CD4-positive, alpha-beta T cell treated with Interleukin-10 for 1 hour (primary cell): ENCODE data around the gene SOX6.
"Not testable (repeated sequence)": the region's sequence is repeated elsewhere in the genome, so short reads cannot be mapped to it uniquely, and the experiment has no call there.

ENCODE experiments used
- DNase-seq: peaks from one replicate; pipeline ENCODE4 v3.0.0-alpha.2; 2020

The SOX6 gene

DNA sequence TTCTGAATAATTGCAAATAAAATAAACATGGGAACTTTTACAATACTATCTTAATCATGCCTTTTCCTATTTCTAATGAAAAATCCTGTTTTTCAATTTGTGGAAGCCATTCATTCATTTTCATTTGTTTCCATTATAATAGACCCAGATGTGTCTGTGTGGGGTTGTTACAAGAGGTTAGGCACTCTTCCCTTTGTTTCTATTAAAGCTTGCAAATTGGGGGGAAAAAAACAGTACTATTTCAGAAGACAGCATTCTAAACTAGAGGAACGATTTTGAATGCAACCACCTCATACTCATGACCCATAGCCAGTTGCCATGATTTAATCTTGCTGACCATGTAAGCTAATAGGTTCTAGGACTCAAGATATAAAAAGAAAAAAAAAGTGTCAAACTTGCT lies 175.5 kb downstream of the SOX6 start:
- no peak for DNase-seq

DNA sequence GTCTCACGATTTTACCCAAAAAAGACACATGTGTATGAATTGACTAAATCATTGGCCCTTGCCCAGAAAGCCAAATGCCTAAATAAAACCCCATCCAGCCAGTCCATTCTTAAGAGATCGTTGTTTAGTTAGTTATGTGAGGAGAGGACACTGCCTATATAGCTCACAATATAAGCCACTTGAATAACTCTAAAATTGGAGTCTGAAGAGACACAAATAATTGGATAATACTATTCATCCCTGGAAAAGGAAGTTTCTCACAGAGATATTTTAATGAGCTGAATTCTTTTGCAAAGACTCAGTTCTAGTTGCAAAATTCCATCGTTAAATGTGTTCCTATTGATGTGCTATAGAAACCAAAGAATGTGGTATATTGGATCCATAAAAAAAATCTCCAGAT lies 176.7 kb downstream of the SOX6 start:
- DNase-seq, result no peak

DNA sequence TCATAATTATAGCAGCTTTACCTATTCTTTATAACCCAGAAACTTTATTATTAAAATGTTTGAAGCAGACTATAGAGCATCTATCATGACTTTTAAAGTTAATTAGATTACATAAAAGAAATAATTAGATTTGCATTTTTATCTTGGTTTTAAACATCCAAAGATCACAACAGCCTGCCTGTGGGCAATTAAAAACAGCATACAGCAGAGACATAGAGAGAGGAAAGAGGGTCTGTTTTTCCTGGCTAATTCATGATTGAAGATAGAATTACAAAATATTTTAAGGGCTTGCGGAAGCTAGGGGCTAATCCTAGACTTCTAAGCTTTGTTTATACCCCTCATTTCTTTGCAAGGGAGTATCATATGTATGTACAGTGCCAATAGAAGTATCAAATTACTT lies 178.1 kb downstream of the SOX6 start:
- DNase-seq, result no peak

DNA sequence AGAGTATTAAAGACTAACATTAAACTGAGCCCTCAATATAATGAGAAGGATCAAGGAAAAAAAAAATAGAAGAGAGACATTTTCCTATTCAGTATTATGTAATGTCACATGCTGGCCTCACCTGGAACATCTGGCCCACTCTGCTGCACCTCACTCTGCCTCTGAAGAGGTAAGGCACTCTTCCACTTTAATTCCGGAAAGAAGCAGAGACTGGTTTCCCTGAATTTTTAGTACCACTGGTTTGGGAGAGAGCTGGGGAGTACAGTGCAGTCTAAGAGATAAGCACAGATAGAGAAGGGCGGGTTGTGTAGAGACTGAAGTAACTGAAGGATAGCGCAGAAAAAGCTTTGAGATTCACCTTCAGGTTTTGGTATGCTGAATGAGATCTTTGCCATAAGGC lies 178.7 kb downstream of the SOX6 start:
- no peak for DNase-seq

DNA sequence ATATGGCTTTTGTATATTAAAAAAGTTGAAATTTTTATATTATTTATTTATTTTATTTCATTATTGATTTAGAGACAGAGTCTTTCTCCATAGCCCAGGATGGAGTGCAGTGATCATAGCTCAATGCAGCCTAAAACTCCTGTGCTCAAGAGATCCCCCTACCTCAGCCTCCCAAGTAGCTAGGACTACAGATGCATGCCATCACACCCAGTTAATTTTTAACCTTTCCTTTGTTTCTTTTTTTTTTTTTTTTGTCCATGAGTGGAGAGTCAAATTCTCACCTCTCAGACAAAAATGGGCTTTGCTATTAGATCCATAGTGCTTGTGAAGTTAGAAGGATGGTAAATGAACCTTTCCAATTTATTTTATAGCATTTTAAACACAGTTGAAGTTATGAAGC lies 182.5 kb downstream of the SOX6 start:
- DNase-seq, result no peak

DNA sequence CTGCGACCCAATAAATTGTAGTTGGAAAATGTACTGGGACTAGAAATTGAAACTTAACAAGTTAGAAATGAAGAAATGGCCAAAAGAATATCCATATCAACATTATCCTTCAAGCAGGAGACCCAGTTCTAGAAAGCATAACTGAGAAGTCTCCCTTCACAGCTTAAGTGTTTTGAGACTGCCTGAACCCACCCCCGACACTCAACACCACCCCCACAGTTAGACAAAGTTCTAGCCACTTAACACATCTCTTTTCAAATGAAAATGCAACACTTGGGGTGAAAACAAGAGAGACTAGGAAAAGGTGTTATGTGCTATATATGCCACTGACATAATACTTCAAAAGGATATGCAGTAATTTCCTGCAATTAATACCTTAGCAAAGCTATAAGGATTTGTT lies 184.5 kb downstream of the SOX6 start:
- no peak for DNase-seq

DNA sequence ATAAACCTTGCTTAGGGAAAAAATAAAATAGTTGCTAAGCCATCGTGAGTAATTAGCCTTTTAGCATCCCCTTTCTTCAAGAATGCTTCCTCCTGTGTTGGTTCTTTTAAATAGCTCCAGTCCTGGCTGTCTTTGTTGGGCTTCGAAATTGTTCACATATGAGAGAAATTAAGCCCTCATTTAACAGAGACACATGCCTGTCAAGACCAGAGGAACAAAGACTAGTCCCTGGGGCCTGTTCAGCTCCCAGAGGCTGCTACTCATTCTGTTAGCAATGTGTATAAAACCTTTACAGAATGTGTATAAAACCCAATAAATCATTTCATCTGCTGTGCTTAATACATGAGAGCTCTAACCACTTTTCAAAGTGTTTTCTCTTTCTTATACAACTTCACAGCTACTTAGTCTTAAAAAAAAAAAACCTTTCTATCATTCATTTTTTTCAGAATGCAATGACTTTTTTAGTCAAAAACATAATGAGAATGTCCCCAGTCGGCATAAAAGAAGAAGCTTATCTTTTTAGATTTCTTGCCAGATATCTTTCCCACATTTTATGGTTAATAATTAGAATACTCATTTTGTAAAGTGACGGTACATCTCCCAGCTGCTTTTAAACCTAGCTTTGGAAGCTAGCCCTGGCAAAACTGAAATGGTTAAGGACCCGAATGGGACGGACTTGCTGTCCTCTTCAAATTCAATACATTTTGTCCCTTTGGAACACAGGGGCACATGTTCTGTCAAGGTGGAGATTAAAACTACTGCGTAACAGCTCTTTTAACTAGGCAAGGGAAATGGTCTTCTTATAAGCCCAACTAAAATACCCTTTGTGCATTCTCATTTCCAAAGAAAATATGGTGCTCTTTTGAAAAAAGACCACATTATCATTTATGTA lies 186.1 kb downstream of the SOX6 start:
- no peak for DNase-seq

DNA sequence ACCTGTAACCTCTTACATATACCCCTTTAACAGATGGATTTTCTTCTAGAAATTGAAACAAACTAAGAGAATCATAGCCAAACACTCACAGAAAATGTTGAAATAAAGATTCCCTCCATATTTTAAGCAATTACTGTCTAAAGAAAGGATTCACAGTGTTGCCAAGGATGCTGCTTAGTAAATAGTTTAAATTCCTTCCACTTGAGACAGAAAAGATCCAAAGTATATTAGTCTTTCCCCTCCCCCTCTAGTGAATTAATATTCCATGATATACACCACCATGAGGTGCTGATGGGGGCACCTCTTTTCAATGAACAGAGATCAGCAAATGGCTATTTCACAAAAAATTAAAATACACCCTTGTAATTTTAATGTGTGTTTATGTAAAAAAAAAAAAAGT lies 186.8 kb downstream of the SOX6 start:
- no peak for DNase-seq

DNA sequence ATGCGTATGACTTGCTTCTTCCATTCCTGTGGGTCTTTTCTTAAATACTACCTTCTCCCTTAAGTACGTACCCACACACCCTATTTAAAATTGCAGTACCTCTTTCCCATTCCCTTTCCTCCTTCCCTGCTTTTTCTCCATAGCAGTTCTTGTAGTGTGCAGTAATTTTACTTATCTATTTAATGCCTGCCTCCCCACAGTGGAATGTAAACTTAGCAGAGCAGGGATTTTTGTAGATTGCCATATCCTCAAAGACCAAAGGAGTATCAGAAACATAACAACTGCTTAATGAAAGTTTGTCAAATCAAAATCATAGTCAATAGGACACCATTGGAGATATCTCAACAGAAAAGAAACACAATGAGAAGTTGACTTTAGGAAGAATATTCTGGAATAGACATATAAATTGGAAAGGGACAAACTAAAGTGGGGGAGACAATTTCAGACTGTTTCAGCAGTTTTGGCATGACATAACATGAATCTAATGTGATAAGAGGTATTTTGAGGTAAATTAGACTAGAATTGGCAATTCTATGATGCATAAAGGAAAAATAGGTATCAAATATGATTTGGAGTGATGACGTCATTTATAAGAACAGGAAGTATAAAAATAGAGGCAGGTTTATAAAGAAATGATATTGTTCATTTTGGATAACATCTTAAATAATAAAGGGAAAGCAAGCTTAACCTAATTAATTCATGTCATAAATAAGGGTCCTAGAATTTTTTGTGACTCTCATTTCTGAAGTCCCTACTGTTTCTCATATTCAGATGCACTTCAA lies 188.4 kb downstream of the SOX6 start:
- no peak for DNase-seq

DNA sequence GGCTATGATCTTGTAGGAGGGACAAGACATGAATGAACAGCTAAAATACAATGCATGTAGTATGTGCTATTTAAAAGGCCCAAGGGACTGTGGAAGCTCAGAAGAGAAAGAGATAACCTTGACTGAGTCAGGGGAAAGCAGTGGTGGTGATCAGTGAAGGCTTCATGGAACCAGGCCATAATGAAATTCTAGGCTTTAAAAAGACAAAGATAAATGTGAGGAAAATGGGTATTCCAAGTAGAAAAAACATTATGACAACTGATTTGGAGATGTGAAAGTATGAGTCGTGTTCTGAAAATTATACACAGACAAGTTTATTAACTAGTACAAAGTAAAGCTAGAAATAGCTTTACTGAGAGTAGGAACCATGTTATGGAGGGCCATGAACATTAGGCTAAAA lies 189.8 kb downstream of the SOX6 start:
- no peak for DNase-seq

DNA sequence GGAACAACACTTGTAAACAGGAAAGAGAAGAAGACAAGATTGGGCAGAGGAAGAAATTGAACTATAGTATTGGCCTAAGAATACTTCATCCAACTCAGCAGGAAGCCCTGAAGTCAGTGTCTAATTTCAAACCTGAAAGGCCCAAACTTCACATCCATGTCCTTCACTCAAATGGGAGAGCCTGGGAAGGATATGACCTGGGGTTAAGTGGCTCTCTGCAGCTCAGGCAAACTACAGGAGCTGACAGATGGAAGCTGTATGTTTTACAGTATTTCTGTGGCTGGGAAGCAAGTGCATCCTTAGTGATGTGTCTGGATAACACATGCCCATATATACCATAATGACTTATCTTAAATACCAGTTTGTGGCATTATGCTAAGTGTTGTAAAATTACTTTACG lies 196.2 kb downstream of the SOX6 start:
- DNase-seq, result no peak

DNA sequence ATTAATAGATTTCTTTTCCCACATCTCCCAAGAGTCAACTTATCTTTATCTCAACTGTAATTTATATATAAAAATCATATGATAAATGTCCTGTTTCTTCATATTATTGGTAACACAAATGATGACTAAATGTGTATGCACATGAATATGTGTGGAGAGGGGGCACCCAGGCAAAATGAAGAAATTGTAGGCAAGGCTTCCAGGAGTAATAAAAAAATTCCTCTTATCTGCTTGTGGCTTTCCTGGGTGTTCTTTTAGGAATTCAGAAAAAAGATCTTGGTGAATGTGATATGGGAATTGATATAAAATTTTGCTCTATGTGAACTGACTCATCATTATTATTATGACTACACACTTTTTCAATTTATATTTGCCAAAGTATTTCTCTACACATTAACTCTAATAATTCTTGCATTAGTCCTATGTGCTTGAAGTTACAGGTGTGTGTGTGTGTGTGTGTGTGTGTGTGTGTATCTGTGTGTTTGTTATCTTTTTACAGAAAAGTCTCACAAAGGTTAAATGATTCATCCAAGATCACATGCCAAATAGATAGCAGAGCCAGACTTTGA lies 197.8 kb downstream of the SOX6 start:
- no peak for DNase-seq

DNA sequence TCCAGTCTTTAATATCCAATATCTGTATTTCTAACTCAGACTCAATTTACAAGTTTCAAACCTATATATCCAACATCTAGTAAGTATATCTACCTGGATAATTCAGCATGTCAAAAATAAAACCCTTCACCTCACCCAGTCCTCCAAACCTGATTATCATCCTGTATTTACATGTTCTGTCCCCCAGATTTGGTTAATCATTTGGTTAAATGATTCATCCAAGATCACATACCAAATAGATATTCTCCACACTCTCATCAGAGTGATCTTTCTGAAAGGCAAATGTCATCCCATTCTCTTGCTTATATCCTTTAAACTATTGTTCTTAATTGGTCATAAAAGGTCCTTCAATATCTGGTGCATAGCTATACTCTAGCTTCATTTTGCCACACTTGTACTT lies 199.0 kb downstream of the SOX6 start:
- no peak for DNase-seq

DNA sequence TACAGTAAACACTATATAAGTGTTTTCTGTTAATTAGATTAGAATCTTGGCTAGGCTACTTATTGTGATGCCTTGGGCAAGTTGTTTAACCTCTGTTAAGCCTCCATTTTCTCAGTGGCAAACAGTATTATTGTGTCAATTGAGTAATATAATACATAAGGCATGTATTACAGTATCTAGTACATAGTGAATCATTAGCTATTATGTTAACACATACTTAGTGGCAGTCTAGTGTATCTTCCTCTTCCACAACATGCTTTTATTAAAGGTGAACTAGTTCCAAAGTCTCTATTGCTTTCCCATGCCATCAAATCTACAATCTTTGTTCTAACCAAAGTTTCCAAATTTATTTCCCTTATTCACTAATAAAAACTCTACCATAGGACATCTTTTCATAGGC lies 200.9 kb downstream of the SOX6 start:
- no peak for DNase-seq

DNA sequence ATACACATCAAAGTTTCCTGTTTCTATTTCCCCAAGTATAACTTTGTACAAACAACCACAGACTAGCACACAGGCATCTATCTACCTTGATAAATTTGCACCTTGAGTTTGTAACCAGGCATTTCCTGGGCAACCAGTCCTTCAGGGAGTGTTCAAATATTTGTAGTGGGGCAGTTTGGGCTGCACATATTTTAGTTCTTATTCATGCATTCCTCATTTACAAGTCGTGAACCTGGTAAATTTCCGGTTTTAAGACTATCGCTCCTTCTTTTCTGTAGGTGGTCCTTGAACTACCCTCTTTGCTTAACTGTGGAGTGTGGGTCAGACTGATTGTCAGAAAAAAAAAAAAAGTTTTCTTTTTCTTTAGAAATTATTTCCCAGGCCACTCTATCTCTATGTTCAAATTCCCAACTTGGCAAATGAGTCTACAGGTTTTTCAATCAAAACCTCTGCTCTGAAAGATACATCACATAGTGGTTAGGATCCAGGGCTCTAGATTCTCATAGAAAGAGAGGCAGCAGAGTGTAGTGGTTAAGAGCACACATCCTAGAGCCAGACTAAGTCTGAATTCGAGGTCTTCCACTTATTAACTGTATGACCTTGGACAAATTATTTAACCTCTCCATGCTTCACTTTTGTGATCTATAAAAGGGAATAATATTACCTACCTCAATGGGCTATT lies 201.5 kb downstream of the SOX6 start:
- no peak for DNase-seq

DNA sequence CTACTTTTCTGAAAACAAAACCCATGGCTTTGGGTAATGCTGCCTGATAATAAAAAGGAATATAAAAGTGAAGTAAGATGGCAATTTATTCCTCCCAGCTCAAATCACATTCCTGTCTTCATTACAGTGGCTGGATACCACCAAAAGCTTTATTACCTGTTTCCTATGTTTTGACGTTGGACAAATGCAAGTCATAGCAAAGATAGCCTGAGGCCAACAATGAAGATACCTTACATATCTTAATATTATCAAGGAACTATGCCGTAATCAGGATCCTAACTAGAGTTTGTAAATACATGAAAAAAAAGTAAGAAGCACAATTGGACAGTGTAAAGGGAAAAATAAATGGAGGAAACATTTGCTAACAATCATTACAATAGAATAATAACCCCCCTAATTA lies 202.4 kb downstream of the SOX6 start:
- DNase-seq, result no peak

DNA sequence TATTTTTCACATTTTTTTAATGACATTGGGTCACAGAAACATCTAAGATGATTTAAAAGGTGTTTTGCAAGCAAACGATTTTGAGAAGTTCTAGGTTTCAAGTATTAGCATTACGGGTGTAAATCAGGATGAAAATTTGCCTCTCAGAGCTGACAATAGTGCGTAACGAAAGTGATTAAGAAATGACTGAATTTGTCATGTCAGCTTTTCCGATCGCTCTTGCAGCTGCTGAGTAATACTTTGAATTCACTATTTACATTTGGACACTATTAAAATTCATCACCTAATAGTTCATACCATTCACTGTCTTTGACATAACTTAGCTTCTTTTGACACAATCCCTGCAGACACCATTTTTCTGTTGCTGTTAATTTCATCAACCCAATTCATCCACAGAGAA lies 205.2 kb downstream of the SOX6 start:
- no peak for DNase-seq

DNA sequence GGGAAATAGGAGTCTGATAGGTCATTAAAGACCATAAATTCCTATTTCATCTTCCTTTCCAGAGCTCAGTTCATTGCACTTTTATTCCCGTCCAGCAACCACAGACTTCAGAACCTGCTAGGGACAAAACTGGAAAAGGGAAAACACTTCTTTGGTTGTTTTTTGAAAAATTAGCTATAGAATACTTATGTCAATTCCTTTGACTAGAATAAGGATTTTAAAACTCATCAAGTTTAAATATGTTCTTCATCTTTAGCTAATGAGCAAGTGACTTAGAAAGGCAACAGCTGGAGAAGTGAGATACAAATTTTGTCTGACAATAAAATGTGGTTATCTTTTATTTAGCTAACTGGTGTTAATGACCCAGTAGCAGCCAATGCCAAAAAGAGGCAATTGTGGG lies 206.9 kb downstream of the SOX6 start:
- no peak for DNase-seq

DNA sequence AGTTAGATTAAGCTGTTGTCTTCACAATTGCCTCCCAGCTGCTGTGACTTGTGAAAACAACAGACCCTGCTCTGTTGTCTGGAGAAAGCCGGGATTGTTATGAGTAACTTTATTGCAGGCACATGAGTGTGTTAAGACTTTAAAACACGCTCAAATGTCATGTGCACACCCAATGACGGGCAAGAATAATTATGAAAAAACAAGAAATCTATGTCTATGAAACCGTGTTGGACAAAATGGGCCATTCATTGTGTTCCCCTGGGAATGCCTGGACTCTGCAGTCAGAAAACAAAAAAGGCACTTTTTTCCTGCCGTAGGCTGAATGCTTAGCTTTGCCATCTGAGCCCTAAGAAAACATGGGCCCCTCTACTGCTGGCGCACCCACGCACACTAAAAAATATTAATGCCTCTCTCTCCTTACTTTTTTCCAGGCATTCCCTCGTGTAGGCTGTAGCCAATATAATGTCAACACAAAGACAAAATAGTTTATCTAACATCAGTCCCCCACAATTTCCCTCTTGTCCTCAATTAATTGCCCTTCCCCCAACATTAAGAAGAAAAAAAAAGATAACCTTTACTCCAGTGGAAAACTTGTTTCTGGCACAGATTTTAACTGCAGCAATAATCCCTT lies 207.9 kb downstream of the SOX6 start:
- no peak for DNase-seq

DNA sequence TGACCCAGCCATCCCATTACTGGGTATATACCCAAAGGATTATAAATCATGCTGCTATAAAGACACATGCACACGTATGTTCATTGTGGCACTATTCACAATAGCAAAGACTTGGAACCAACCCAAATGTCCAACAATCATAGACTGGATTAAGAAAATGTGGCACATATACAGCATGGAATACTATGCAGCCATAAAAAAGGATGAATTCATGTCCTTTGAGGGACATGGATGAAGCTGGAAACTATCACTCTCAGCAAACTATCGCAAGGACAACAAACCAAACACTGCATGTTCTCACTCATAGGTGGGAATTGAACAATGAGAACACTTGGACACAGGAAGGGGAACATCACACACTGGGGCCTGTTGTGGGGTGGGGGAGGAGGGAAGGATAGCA lies 209.4 kb downstream of the SOX6 start:
- DNase-seq, result not testable (repeated sequence)

DNA sequence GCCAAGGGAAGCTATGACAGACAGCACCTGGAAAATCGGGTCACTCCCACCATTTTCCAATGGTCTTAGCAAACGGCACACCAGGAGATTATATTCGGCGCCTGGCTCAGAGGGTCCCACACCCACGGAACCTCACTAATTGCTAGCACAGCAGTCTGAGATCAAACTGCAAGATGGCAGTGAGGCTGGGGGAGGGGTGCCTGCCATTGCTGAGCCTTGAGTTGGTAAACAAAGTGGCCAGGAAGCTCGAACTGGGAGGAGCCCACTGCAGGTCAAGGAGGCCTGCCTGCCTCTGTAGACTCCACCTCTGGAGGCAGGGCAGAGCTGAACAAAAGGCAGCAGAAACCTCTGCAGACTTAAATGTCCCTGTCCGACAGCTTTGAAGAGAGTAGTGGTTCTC lies 214.7 kb downstream of the SOX6 start:
- not testable (repeated sequence) for DNase-seq

DNA sequence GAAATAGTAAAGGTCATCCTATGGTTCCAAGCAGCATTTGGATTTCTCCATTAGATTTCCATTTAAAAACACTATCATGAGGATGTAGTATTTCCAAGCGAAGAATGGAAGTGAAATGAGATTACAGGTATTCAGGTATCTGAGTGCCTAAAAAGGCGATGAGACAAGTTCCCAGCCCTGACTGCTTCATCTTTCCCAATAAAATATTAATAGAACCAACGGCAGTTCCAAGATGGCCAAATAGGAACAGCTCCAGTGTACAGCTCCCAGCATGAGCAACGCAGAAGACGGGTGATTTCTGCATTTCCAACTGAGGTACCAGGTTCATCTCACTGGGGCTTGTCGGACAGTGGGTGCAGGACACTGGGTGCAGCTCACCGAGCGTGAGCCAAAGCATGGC lies 215.2 kb downstream of the SOX6 start:
- not testable (repeated sequence) for DNase-seq

DNA sequence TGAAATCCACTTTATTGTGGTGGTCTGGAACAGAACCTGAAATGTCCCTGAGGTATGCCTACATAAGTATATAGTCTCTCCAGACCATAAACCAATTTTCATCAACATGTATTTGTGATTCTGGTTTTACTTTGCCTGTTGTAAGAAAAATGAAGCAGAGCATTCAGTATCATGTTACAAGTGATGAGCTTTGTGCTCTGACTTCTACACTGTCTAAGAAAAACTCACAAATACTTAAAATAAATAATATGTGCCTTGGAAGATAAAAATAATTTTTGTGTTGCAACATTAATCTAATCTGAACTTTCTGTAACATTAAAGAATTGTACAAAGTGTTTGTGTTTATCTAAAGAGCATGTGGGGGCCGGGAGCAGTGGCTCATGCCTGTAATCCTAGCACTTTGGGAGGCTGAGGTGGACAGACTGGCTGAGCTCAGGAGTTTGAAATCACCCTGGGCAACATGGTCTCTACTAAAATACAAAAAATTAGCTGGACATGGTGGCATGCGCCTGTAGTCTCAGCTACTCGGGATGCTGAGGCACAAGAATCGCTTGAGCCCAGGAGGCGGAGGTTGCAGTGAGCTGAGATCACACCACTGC lies 219.5 kb downstream of the SOX6 start:
- no peak for DNase-seq
